ENCODE data around the gene INPP5D. TPM values are rescaled to one million over a fixed set of nuclear protein-coding genes. Genes with fewer than 3 reads are reported as not detected.

Gene INPP5D
- total and polyA plus RNA-seq, 2 of the 13 experiments (the other 11 are each of a cell fraction or from before 2014, with no cell fraction given) = 16.7 to 18.0 TPM

DNA sequence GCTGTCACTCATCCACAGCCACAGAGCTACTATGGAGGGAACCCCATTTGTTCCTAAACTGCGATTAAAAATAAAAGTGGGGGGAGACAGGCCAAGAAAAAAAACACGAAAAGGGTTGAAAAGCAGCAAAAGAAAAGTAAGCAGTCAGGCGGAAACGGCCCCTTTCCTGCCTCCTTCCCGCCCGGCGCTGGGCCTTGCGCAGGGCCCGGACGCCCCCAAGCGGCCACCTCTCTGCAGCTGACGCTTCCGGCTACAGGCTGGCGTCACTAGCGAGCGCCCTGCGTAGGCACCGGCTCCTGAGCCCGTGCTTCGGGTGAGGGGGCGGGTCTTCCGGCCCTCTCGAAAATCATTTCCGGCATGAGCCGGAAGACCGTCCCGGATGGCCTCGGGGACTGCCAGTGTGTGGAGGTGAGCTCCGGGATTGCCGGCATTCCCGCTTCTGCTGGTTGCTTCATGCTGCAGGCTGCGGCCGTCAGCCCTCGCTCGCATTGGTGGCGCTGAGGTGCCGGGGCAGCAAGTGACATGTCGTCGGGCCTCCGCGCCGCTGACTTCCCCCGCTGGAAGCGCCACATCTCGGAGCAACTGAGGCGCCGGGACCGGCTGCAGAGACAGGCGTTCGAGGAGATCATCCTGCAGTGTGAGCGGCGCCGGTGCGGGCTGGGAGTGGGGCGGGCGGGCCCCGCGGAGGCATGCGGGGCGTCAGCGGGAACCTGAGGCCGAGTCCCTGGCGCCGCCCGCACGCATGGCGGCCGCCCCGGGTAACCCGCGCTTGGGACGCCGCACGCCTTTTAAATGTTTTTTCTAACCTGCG lies 191.4 kb downstream of the INPP5D start, which contains the start of gene ATG16L1 (continued):
- TF ChIP-seq ZNF589 (CRISPR knock-in tag; conservative IDR thresholded peaks at IDR 0.05) = no peak
- TF ChIP-seq ZNF772 (CRISPR knock-in tag; IDR thresholded peaks at IDR 0.05) = peak; percentile 97
- TF ChIP-seq E2F1 (CRISPR knock-in tag; IDR thresholded peaks at IDR 0.05) = peak; percentile 94
- TF ChIP-seq ZNF501 (CRISPR knock-in tag; IDR thresholded peaks at IDR 0.05) = peak; percentile 99
- TF ChIP-seq, protein P1, sequence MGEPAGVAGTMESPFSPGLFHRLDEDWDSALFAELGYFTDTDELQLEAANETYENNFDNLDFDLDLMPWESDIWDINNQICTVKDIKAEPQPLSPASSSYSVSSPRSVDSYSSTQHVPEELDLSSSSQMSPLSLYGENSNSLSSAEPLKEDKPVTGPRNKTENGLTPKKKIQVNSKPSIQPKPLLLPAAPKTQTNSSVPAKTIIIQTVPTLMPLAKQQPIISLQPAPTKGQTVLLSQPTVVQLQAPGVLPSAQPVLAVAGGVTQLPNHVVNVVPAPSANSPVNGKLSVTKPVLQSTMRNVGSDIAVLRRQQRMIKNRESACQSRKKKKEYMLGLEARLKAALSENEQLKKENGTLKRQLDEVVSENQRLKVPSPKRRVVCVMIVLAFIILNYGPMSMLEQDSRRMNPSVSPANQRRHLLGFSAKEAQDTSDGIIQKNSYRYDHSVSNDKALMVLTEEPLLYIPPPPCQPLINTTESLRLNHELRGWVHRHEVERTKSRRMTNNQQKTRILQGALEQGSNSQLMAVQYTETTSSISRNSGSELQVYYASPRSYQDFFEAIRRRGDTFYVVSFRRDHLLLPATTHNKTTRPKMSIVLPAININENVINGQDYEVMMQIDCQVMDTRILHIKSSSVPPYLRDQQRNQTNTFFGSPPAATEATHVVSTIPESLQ (CRISPR knock-in tag; conservative IDR thresholded peaks at IDR 0.05) = peak; percentile 74; the same call in 1 of the 2 replicates
- TF ChIP-seq ZNF605 (CRISPR knock-in tag; IDR thresholded peaks at IDR 0.05) = peak; percentile 91
- TF ChIP-seq ZNF672 (CRISPR knock-in tag; IDR thresholded peaks at IDR 0.05) = no peak
- TF ChIP-seq, protein P2, sequence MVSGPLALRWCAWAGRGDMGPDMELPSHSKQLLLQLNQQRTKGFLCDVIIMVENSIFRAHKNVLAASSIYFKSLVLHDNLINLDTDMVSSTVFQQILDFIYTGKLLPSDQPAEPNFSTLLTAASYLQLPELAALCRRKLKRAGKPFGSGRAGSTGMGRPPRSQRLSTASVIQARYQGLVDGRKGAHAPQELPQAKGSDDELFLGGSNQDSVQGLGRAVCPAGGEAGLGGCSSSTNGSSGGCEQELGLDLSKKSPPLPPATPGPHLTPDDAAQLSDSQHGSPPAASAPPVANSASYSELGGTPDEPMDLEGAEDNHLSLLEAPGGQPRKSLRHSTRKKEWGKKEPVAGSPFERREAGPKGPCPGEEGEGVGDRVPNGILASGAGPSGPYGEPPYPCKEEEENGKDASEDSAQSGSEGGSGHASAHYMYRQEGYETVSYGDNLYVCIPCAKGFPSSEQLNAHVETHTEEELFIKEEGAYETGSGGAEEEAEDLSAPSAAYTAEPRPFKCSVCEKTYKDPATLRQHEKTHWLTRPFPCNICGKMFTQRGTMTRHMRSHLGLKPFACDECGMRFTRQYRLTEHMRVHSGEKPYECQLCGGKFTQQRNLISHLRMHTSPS (CRISPR knock-in tag; IDR thresholded peaks at IDR 0.05; ENCODE audit: low read depth) = no peak; the same call in 1 of the 2 replicates
- TF ChIP-seq, protein P3, sequence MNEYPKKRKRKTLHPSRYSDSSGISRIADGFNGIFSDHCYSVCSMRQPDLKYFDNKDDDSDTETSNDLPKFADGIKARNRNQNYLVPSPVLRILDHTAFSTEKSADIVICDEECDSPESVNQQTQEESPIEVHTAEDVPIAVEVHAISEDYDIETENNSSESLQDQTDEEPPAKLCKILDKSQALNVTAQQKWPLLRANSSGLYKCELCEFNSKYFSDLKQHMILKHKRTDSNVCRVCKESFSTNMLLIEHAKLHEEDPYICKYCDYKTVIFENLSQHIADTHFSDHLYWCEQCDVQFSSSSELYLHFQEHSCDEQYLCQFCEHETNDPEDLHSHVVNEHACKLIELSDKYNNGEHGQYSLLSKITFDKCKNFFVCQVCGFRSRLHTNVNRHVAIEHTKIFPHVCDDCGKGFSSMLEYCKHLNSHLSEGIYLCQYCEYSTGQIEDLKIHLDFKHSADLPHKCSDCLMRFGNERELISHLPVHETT (CRISPR knock-in tag; conservative IDR thresholded peaks at IDR 0.05) = peak; percentile 91
- TF ChIP-seq ATF2 (CRISPR knock-in tag; IDR thresholded peaks at IDR 0.05) = peak; percentile 93
- peak; percentile 73; the same call in 1 of the 2 replicates for TF ChIP-seq ZNF253 (CRISPR knock-in tag; IDR thresholded peaks at IDR 0.05; ENCODE audit: borderline replicate concordance)
- TF ChIP-seq NFKBIZ (CRISPR knock-in tag; IDR thresholded peaks at IDR 0.05) = peak; percentile 83
- TF ChIP-seq ZNF576 (CRISPR knock-in tag; IDR thresholded peaks at IDR 0.05) = no peak
- TF ChIP-seq SPEN (CRISPR knock-in tag; IDR thresholded peaks at IDR 0.05; ENCODE audit: low read depth) = peak; percentile 95
- TF ChIP-seq ZNF256 (CRISPR knock-in tag; conservative IDR thresholded peaks at IDR 0.05) = no peak; the same call in 1 of the 2 replicates
- TF ChIP-seq ZNF597 (CRISPR knock-in tag; IDR thresholded peaks at IDR 0.05) = no peak
- peak; percentile 80 for TF ChIP-seq ISL2 (CRISPR knock-in tag; IDR thresholded peaks at IDR 0.05)
- no peak for TF ChIP-seq EHMT2 (IDR thresholded peaks at IDR 0.05; ENCODE audit: borderline replicate concordance, low read depth, low read length)
- TF ChIP-seq CENPBD1 (CRISPR knock-in tag; IDR thresholded peaks at IDR 0.05; ENCODE audit: borderline replicate concordance, low read depth) = no peak
